GM19193 (cell line): Measurements from ENCODE around the gene PSMB8.

Experiments
- POLR2A ChIP-seq: IDR thresholded peaks from 4 replicates; pipeline ENCODE4 v1.6.1; 2011; ENCODE audit not compliant: insufficient read depth, insufficient read length; ENCODE audit errors: extremely low read depth

PSMB8 gene

GRCh38 chr6:32843979-32844838, at the start of gene PSMB8:
Gene PSMB8 (minus strand): TSS chr6:32844047. CDS start chr6:32843996, 51 bp downstream.
- TF ChIP-seq POLR2A, result peak; percentile 92

- TF ChIP-seq POLR2A, result no peak
Measured at GRCh38 chr6:32890831-32891230, 47.0 kb upstream of the PSMB8 start.

- TF ChIP-seq POLR2A, result no peak
Measured at GRCh38 chr6:32889533-32889932, 45.7 kb upstream of the PSMB8 start.

- TF ChIP-seq POLR2A, result no peak
Measured at GRCh38 chr6:32888576-32888975, 44.7 kb upstream of the PSMB8 start.

- no peak for TF ChIP-seq POLR2A
Measured at GRCh38 chr6:32887616-32888015, 43.8 kb upstream of the PSMB8 start.

GRCh38 chr6:32886681-32887383, 43.0 kb upstream of the PSMB8 start:
- TF ChIP-seq POLR2A, result no peak

- no peak for TF ChIP-seq POLR2A
Measured at GRCh38 chr6:32885698-32886286, 41.9 kb upstream of the PSMB8 start.

- TF ChIP-seq POLR2A, result no peak
Measured at GRCh38 chr6:32883789-32884188, 39.9 kb upstream of the PSMB8 start.

GRCh38 chr6:32882879-32883250, 39.0 kb upstream of the PSMB8 start:
- TF ChIP-seq POLR2A, result no peak

- TF ChIP-seq POLR2A, result no peak
Measured at GRCh38 chr6:32879691-32880090, 35.8 kb upstream of the PSMB8 start.

GRCh38 chr6:32876603-32877002, 32.8 kb upstream of the PSMB8 start:
- no peak for TF ChIP-seq POLR2A

GRCh38 chr6:32868257-32868788, 24.5 kb upstream of the PSMB8 start:
- TF ChIP-seq POLR2A, result no peak

- no peak for TF ChIP-seq POLR2A
Measured at GRCh38 chr6:32867554-32868256, 23.9 kb upstream of the PSMB8 start.

GRCh38 chr6:32867022-32867477, 23.2 kb upstream of the PSMB8 start:
- no peak for TF ChIP-seq POLR2A
